Fibroblast of skin of left biceps (primary cell): ENCODE results near the gene OR12D2.
"Not testable (repeated sequence)": the region's sequence is repeated elsewhere in the genome, so short reads cannot be mapped to it uniquely, and the experiment has no call there.

Experiments used
- DNase-seq, 2 experiments: peaks; one replicate each; pipeline ENCODE4 v3.0.0-alpha.2; 2013; ENCODE audit warnings: low read depth in 2 of 2

The OR12D2 gene

DNA sequence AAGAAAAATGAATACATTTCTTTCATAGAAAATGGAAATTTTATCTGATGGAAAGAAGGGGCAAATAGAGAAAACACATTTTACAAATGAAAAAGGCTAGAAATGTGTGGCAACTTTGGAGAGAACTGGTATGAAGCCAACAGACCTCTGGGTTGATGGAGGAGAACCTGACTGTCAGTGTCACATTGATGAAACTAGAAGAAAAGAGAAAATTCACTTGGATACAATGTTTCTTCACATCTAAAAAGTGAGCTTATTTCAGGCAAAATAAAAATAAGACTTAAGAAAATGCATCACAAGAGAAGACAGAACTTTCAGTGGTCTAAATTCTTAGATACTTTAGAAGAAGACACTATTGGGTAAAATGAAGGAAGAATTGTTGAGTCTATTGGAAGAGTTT, at the start of gene OR12D2:
Gene OR12D2 (plus strand): TSS at position 301 of the 400 bp plus-strand sequence. CDS start 1,069 bp downstream, outside the sequence.
- DNase-seq = no peak

GRCh38 chr6:29349348-29349747, 46.1 kb upstream of the OR12D2 start:
- not testable (repeated sequence) for DNase-seq

DNA sequence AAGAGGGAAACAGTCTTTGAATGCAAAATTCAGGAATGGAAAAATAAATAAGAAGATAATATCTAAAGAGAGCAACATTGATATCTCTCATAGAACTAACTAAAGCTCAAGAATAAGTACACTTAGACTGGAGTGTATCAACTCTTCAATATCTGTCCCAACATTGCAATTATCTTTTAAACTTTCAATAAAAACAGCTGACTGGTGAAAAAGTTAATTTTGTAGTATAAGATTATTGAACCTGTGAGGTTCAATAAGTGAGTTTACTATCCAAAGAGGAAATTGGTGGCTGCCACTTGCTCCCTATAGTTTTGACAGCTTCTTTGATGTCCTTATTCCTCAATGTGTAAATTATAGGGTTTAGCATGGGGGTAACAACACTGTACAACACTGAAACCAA, 40.5 kb upstream of the OR12D2 start:
- DNase-seq = no peak

DNA sequence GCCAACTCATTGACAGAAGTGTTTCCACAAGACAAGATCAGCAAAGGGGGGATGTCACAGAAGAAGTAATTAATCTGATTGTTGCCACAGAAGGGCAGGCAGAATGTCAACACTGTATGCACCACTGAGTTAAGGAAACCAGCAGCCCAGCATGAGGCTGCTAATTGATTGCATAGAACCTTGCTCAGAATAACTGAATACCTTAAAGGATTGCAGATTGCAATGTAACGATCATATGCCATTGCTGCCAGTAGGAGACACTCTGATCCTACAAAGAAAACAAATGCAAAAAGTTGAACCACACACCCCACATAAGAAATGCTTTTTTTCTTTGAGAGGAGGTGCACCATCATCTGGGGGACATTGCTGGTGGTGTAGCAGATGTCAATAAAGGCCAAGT, 39.8 kb upstream of the OR12D2 start:
- no peak for DNase-seq

DNA sequence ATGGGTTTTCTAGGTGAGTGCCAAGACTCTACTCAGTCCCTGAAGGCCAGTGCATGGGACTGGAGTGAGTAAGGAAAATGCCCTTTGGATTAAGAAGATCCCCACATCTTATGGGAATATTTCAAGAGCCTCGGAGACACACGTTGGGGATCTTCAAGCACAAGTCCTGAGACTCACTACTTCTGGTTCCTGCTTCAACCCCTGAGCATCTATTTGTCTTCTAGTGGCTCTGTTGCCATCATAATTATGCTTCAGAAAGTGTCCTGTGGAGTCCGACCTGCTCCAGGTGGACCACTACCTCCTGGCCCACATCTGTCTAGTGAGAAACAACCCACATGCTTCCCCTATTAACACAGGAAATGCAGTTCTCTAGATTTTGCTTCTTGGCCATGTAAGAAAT, 26.7 kb upstream of the OR12D2 start, which contains the start of gene OR5V1:
Gene OR5V1 (minus strand): TSS at position 101 of the 400 bp plus-strand sequence. CDS start 12,670 bp downstream, outside the sequence.
- no peak for DNase-seq

GRCh38 chr6:29375191-29375590, 20.2 kb upstream of the OR12D2 start, which contains the start of gene OR12D3:
Gene OR12D3 (minus strand): TSS chr6:29375291. CDS start chr6:29375287, 4 bp downstream.
- no peak for DNase-seq

GRCh38 chr6:29376003-29376402, 19.4 kb upstream of the OR12D2 start:
- DNase-seq = no peak

GRCh38 chr6:29388533-29388932, 6.9 kb upstream of the OR12D2 start:
- no peak for DNase-seq

DNA sequence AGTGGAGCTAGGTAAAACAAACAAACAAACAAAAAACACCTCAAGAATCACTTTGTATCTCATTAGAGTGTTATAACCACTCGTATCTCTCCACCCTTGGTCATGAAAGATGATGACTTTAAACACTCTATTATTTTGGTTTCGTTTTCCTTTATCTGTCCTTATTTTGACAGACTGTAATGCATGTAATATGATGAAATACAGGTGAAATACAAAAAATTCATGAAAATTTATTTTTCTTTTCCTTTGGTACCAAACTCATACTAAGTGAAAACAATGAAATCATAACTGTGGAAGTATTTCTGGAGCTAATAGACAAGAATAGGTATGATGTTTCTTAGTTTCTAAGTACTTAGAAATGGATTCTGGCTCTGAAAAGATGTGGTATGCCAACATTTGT, 4.1 kb downstream of the OR12D2 start:
- DNase-seq = no peak

DNA sequence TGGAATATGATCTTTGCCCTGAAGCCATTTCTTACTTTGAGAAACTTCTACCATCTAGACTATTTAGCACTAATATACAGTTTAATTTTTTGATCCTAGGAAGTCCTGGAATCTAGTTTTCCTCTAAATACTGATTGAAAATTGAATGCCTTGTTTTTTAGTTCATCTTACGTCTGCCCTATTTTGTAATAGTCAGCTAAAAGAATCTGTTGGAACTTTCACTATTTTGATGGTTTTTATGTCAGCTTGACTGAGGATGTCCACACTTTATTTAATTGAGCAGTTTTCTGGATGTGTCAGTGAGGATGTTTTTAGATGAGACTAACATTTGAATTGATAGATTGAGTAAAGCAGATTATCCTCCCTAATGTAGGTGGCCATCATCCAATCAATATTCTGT, 8.4 kb downstream of the OR12D2 start:
- DNase-seq = no peak

DNA sequence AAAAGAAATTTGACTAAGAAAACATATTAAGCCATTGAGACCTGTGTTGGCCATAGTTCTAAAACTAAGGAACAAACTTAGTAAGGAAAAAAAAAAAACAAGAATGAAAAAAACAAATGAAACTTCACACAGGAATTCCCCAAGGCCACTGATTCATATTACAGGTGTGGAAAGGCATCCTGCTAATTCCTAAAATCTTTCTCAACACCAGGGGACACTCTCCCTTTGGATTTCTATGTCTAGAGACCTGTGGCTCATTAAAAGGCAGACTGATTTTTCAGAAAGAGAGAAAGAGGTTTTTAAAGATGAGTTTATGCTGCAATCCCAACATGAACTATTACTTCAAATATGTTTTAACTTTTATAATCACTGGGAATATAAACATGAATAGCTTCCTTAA, 19.2 kb downstream of the OR12D2 start, which contains the start of gene OR12D1:
Gene OR12D1 (plus strand): TSS at position 341 of the 400 bp plus-strand sequence.
- DNase-seq = no peak

DNA sequence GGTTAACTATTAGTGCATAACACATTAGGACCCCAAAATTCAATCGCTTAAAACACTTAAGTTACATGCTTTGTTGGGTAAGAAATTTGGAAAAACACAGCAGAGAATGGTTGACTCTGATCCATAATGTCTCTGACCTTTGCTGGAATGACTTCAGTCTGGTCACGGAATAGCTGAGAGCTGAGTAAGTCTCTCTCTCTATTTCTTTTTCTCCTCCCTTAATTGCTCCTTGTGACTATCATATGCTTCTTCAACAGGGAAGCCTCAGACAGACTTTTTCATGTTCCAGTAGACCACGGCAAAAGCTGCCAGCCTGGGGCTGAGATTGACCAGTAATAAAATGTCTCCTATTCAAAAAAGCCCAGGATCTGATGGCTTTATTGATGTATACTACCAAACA, 24.1 kb downstream of the OR12D2 start:
- no peak for DNase-seq

- no peak for DNase-seq
Measured at GRCh38 chr6:29424168-29424567, 28.7 kb downstream of the OR12D2 start.

GRCh38 chr6:29424575-29424974, 29.1 kb downstream of the OR12D2 start:
- no peak for DNase-seq

DNA sequence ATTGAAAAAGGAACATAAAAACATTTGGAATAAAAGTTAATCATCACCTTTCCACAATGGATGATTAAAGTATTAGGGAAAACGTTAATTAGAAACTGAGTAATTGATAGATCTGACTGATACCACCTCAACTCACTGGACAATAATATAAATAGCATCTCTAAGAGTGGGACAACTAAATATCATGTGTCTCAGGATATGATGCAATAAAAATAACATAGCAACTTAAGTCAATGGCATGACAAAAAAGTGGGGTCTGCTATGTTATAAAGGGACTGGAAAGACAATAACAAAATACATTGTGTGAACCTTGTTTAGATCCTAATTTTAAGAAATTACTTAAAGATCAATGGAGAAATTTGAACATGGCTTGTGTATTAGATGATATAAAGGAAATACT, 29.6 kb downstream of the OR12D2 start:
- DNase-seq = no peak

- DNase-seq = no peak
Measured at GRCh38 chr6:29426654-29427053, 31.2 kb downstream of the OR12D2 start.

DNA sequence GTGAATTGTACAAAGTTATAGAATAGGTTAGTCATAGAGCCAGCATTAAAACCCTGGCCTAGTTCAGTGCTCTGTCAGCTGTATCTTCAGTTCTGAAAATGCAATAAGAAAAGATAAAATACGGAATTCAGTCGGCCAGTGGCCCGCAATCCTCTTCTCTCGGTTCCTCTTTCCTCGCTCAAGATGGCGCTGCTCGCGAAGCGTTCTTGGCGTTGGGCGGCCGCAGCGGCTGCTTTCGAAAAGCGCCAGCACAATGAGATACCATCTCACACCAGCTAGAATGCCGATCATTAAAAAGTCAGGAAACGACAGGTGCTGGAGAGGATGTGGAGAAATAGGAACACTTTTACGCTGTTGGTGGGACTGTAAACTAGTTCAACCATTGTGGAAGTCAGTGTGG, 41.3 kb downstream of the OR12D2 start:
- DNase-seq = not testable (repeated sequence)

DNA sequence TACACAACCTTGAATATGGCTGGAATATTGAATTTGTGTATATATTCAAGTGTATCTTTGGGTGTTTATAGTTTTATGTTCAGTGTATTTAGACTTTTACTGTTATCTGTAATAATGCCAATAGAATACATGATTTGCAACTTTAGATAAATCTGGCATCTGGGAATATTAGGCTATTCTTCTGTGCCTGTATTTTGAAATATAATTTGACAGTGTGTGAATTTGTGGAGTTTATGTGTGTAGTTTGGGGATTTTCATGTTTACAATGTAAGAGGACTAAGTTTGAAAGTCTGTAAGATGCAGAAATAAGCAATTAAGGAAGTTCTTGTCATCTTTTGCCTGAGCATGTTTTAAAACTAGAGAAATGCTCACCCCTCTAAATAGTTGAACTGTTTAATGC, 43.6 kb downstream of the OR12D2 start, which contains the start of gene OR10C1:
Gene OR10C1 (plus strand): TSS at position 301 of the 400 bp plus-strand sequence. CDS start 710 bp downstream, outside the sequence.
- no peak for DNase-seq

DNA sequence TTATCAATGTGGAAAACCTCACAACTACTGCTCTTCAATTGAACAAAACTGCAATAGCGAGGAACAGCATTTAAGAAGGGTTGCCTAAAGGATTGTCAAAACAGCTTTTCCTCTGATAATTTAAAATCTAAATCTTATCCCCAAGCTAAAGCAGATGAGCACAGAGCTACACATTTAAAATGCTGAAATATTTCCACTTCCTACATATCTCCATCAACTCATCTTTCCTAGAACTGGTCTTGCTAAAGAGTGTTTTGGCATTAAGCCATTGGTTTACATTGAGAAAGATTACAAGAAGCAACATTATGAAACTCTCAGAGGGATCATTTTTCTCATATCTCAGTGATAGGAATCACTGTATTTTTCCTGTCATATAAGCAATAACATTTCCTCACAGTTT, 47.3 kb downstream of the OR12D2 start:
- DNase-seq = no peak

GRCh38 chr6:29444031-29444430, 48.6 kb downstream of the OR12D2 start:
- DNase-seq = not testable (repeated sequence)
